ENCODE data around the gene MGA.

The MGA gene

DNA sequence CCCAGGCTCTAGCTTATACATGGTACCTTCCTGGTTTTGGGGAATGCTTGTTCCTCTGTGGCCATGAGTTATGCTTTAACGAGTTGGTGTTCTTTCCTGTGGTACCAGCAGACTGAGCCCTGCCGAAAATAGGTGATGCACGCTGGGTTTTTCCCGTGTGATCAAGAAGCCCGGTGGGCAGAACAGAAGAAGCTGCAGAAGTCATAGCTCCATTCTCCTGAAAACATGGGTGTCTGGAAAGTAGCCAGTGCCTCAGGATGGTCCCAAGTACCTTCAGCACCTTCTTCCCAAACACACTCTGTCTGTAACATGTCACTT, 139.2 kb downstream of the MGA start:
- ChIA-PET CTCF (interaction anchor here (0.7 to 9.4 kb wide), 4 partner anchors 12 to 105 kb away, joined by 3 to 107 read pairs (median 32); partner anchors contain the start of gene MAPKBP1), POLR2A (no interaction called here)
- TF ChIP-seq, protein P1, sequence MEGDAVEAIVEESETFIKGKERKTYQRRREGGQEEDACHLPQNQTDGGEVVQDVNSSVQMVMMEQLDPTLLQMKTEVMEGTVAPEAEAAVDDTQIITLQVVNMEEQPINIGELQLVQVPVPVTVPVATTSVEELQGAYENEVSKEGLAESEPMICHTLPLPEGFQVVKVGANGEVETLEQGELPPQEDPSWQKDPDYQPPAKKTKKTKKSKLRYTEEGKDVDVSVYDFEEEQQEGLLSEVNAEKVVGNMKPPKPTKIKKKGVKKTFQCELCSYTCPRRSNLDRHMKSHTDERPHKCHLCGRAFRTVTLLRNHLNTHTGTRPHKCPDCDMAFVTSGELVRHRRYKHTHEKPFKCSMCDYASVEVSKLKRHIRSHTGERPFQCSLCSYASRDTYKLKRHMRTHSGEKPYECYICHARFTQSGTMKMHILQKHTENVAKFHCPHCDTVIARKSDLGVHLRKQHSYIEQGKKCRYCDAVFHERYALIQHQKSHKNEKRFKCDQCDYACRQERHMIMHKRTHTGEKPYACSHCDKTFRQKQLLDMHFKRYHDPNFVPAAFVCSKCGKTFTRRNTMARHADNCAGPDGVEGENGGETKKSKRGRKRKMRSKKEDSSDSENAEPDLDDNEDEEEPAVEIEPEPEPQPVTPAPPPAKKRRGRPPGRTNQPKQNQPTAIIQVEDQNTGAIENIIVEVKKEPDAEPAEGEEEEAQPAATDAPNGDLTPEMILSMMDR (IDR thresholded peaks at IDR 0.05; ENCODE audit: control extremely low read depth, extremely low read depth, low read depth, missing control alignments) = no peak
- DNase-seq (ENCODE audit: extremely low spot score) = no peak

DNA sequence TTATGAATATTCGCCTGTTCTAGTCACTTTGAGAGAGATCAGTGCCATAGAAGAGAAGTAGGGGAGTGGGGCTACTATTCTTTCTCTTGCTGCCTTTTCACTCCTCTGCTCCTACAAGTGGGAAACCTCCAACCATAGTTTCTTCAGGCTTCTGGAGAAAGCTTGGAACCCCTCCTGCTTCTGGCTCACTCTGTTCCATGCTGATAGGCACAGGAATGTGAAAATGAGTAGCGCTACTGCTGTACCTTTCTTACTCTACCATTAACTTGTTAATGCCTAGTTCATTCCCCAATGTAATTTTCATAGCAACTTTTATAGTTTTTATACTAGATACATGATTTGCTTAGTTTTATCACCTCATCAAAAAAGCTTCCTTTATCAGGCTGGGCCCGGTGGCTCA, 141.0 kb downstream of the MGA start:
- POLR2A ChIA-PET = no interaction called here
- no peak for DNase-seq (ENCODE audit: extremely low spot score)
- CTCF ChIA-PET = interaction anchor here (2.2 to 9.4 kb wide), 4 partner anchors 10 to 198 kb away, joined by 5 to 107 read pairs (median 34); partner anchors contain the start of gene MAPKBP1
- TF ChIP-seq, protein P1 (IDR thresholded peaks at IDR 0.05; ENCODE audit: control extremely low read depth, extremely low read depth, low read depth, missing control alignments) = no peak

DNA sequence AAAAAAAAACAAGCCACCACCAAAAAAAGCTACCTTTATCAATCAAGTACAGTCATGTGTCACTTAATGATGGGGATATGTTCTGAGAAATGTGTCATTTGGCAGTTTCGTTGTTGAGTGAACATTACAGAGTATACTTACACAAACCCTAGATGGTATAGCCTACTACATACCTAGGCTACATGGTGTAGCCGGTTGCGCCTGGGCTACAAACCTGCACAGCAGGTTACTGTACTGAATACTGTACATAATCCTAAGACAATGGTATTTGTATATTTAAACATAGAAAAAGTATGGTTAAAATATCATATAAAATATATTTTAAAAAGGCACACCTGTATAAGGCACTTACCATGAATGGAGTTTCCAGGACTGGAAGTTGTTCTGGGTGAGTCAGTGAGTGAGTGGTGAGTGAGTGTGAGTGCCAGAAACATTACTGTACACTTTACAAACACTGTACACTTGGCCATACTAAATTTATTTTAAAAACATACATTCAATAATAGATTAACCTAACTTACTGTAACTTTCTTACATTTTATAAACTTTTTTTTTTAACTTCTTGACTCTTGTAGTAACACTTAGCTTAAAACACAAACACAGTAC, 141.7 kb downstream of the MGA start:
- ChIA-PET CTCF (interaction anchor here (1.0 to 9.4 kb wide), 6 partner anchors 8 to 198 kb away, joined by 3 to 107 read pairs (median 6); partner anchors contain the start of gene MAPKBP1), POLR2A (no interaction called here)
- DNase-seq (ENCODE audit: extremely low spot score) = no peak
- TF ChIP-seq, protein P1 (IDR thresholded peaks at IDR 0.05; ENCODE audit: control extremely low read depth, extremely low read depth, low read depth, missing control alignments) = no peak

DNA sequence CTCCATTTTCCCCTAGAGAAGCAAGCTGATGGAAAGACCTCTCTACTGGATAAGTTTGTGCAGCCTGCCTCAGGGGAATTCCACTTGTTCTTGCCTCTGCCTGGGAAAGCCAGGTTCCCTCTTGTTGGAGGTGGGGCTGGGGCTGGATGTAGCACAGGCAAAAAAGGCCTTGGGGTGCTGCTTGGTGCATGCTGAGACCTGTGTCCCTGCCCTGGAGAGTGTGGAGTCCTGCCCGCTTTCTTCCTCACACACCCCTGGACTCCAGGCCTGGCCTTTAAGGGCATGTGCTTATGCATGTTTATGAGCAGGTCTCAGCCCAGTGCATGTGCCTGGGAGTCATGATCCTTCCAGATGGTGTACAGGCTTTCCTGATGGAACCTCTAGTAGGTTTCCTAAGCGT, 144.2 kb downstream of the MGA start:
- TF ChIP-seq, protein P1 (IDR thresholded peaks at IDR 0.05; ENCODE audit: control extremely low read depth, extremely low read depth, low read depth, missing control alignments) = no peak
- no peak for DNase-seq (ENCODE audit: extremely low spot score)
- CTCF ChIA-PET = interaction anchor here (1.2 to 9.4 kb wide), 3 partner anchors 7 to 30 kb away, joined by 3 to 107 read pairs (median 60); partner anchors contain the start of gene MAPKBP1
- POLR2A ChIA-PET = no interaction called here

DNA sequence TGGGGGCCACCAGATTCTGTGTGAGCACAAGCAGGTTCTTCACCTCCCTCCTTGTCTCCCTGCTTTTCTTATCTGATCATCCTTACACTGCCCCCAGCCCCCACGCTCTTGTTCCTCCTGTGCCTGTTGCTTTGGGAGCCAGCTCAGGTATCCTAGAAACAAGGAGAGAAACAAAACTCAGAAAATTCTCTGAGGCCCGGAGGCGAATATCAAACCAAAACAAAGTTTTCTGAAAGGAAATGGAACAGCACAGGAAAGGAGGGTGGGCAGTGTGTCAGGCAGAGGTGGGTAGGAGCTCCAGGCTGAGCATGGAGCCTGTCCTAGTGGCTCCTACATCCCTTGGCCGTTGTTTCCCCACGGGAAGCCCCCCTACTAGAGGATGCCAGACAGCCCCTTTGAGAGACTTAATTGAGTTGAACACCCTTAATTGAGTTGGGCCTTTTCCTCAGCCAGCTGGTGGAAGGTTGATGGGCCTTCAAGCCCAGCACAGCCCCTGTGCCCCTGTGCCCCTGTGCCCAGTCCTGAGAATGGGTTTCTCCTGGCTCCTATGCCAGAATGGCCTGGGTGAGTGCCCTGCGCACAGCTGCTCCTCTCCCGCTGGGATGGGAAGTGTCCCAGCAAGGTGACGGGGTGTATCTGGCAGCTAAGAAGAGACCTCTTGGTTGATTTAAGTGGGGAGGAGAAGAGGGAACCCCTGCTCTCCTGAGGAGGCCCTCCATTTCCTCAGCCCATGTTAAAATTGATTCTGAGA, 144.9 kb downstream of the MGA start:
- CTCF ChIA-PET = interaction anchor here (1.2 to 9.4 kb wide), 2 partner anchors 31 to 202 kb away, joined by 3 to 107 read pairs; partner anchors contain the start of gene MAPKBP1
- no peak for DNase-seq (ENCODE audit: extremely low spot score)
- POLR2A ChIA-PET = no interaction called here
- TF ChIP-seq, protein P1 (IDR thresholded peaks at IDR 0.05; ENCODE audit: control extremely low read depth, extremely low read depth, low read depth, missing control alignments) = no peak

DNA sequence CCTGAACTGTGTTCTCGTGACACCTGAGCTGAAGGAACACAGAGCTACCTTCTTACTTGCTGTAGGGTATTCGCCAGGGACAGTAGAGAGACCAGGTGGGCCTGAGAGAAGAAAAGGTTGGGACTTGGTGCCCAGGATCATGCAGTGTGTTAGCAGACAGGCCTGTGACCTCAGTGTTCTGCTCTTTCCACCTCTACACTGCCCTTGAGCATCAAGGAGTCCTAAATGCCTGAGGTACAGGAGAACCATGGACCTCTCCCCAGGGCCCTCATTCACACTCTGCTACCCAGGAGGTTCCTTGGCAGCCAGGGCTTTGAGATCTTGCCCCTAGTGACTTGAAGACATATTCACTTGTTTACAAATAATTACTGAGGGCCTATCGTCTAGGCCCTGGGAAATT, 145.5 kb downstream of the MGA start:
- ChIA-PET POLR2A (no interaction called here), CTCF (interaction anchor here (1.2 to 9.4 kb wide), 2 partner anchors 31 to 202 kb away, joined by 3 to 107 read pairs; partner anchors contain the start of gene MAPKBP1)
- TF ChIP-seq, protein P1 (IDR thresholded peaks at IDR 0.05; ENCODE audit: control extremely low read depth, extremely low read depth, low read depth, missing control alignments) = no peak
- DNase-seq (ENCODE audit: extremely low spot score) = no peak
